GM12874 (cell line): ENCODE results near the gene ABR.

Experiments used
- TF ChIP-seq, protein P1 (sequence below): IDR thresholded peaks from 2 replicates; pipeline ENCODE4 v1.5.1; 2011; ENCODE audit warnings: low read depth, mild to moderate bottlenecking, control low read depth, low read length, moderate library complexity; ENCODE audit not compliant: insufficient read depth

The ABR gene

DNA sequence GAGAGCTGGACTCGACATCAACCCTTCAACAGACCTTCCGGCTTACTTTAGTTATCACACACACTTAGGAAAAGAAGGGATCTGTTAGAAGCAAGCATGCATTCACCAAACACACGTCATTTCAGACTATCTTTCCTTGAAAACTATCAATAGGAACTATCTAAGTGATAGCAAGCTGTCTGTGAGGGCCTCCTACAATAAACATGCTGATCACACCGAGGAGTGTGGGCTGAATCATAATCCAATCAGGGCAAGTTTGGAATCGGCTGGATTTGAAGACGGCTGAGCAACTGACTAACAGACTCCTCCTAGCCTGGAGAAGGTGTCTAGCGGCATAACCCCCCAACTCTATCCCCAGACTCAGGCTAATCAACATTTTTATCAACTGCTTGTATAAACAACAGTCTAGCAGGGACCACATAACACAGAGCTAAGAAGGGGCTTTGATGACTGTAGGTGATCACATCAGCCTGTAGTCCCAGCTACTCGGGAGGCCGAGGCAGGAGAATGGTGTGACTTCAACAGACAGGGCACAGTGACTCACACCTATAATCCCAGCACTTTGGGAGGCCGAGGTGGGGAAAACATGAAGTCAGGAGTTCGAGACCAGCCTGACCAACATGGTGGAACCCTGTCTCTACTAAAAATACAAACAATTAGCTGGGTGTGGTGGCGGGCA lies 214.3 kb downstream of the ABR start:
- TF ChIP-seq, protein P1, sequence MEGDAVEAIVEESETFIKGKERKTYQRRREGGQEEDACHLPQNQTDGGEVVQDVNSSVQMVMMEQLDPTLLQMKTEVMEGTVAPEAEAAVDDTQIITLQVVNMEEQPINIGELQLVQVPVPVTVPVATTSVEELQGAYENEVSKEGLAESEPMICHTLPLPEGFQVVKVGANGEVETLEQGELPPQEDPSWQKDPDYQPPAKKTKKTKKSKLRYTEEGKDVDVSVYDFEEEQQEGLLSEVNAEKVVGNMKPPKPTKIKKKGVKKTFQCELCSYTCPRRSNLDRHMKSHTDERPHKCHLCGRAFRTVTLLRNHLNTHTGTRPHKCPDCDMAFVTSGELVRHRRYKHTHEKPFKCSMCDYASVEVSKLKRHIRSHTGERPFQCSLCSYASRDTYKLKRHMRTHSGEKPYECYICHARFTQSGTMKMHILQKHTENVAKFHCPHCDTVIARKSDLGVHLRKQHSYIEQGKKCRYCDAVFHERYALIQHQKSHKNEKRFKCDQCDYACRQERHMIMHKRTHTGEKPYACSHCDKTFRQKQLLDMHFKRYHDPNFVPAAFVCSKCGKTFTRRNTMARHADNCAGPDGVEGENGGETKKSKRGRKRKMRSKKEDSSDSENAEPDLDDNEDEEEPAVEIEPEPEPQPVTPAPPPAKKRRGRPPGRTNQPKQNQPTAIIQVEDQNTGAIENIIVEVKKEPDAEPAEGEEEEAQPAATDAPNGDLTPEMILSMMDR: no peak

DNA sequence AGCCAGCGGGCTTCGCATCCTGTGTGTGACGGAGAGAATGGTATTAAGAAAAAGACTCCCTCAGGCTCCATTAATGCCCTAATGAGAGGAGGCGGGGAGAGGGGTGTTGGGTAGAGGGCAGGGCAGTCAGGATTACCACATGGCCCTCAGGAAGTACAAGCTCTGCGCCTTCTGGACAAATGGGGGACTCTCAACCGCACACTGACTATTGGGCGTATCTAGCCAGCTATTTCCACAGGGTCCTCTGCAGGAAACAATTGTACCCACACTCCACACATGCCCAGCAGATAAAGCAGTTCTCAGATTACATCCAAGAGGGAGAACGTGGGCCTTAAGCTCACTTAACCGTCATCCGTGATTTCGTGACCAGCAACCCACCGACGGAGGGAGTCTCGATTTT lies 214.9 kb downstream of the ABR start:
- TF ChIP-seq, protein P1: no peak

DNA sequence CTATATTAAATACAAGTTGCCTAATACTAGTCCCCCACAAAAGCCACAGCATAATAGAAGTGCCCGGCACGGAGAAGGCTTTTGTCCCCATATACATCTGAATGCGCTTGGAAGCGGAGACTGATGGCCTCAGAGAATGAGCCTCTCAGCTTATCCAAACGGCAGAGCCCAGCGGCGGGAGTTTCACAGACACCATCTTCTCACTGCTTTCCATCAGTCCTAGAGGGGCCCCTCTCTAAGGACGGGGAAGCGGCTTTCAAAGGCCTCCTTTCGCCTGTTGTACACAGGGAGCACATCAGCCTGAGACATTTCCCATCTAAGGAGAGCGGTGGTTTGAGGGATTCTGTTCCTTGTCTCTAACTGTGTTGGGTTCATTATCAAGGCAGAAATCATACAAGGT lies 217.1 kb downstream of the ABR start:
- TF ChIP-seq, protein P1: no peak

DNA sequence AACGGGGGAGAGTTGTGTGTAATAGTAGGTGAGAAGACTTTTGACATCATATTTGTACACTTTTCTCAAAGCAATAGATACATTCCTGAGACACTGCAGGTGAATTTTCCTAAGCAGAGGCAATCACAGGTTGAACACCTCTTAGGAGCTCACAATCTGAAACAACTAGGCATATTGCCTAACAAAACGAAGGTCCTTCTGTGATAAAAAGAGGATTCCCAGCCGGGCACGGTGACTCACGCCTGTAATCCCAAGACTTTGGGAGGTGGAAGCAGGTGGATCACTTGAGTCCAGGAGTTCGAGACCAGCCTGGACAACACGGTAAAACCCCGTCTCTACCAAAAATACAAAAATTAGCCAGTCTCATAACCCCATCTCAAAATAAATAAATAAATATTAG lies 217.6 kb downstream of the ABR start:
- TF ChIP-seq, protein P1: no peak

DNA sequence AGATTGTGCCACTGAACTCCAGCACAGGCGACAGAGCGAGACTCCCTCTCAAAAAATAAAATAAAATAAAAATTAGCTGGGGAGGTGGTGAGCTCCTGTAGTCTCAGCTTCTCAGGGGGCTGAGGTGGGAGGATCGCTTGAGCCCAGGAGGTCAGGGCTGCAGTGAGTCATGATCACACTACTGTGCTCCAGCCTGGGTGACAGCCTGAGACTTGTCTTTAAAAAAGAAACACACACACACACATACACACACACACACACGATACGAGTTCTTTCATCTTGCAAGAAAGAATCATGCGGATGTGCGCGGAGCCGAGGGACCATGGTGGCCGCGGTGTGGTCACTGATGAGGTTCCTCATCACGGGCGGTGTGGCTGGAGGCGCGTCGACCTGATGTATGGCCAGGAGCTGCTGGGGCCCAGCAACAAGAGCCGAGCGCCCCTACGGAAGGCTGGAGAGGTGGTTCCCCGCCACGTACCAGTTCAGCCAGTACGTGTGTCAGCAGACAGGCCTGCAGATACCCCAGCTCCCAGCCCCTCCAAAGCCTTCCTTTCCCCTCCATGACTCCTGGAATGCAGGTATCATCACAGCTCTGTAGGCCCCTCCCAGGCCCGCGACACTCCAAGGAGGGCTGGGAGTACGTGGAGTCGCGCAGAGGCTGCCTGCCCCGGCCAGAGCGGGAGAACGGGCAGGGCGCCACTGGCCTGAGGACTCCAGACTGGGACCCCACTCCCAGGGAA lies 220.9 kb downstream of the ABR start:
- TF ChIP-seq, protein P1: no peak

DNA sequence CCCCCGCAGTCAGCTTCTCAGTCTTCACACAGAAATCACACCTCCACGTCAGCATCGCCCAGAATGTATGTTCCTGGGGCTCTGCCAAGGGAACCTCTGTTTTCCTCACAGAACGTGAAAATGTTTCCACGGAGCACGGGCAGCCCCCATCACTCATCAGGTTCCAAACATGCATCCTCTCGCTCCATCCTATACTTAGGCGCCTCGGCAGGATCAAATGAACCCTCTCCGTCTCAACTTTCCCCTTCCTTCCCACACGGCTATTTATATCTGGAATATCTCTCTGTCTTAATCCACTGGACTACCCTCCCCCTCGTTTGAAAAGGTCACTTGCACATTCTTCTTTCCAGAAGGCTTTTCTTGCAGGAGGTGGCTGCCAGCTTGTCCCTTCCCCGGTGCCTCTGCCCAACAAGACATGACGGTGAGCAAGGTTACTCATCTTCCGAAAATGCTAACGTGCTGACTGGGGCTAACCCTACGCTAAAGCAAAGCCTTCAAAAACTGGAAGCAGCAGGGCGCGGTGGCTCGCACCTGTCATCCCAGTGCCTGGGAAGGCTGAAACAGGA lies 221.8 kb downstream of the ABR start:
- TF ChIP-seq, protein P1: no peak

DNA sequence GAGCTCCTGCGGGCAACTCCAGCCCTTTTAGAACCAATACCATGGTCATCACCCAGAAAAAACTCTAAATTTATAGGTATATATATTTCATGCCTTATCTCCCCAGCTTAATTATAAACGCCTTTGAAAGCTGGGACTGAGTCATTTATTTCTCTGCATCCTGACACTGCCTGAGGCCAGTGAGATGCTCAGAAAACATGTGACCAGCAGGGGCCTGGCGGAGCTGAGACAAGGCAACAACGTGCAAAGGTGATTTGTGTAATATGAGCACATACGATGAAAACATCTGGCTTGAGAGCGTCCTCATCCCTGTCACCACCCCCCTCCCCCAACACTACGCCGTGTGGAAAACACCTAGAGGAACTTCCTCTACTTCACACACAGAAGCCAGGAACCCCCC lies 222.9 kb downstream of the ABR start:
- TF ChIP-seq, protein P1: no peak
